ENCODE results near the gene TBC1D2.

GRCh38 chr9:98178874-98179850, 76.3 kb downstream of the TBC1D2 start:
- TF ChIP-seq ZSCAN18 (tag by site-specific recombination; IDR thresholded peaks at IDR 0.05), result no peak
- TF ChIP-seq CTCF (tag by site-specific recombination; IDR thresholded peaks at IDR 0.05), result no peak
- no peak for TF ChIP-seq ZNF692 (tag by site-specific recombination; IDR thresholded peaks at IDR 0.05)
- no peak for TF ChIP-seq TRIM28 (IDR thresholded peaks at IDR 0.05; ENCODE audit: borderline replicate concordance, low read length)
- TF ChIP-seq KLF1 (tag by site-specific recombination; IDR thresholded peaks at IDR 0.05), result no peak
- no peak for TF ChIP-seq ZNF350 (tag by site-specific recombination; IDR thresholded peaks at IDR 0.05)
- no peak for TF ChIP-seq REST (tag by site-specific recombination; IDR thresholded peaks at IDR 0.05)
- no peak for TF ChIP-seq ELK4 (IDR thresholded peaks at IDR 0.05; ENCODE audit: borderline replicate concordance, low read depth, low read length)
- TF ChIP-seq KLF9 (tag by site-specific recombination; IDR thresholded peaks at IDR 0.05; ENCODE audit: low read depth), result no peak
